ENCODE data around the gene OBSL1. TPM values are rescaled to one million over a fixed set of nuclear protein-coding genes. Genes with fewer than 3 reads are reported as not detected.

The OBSL1 gene
- 100 to 1,000 TPM in 2 of 4 donors, 10 to 100 TPM in 2; 85.0 to 135 (median 98.3) TPM for total RNA-seq

- peak within 1 kb of the TSS; percentile 73 to 92 (median 82) for H3K27ac ChIP-seq
- DNase-seq (ENCODE audit: low spot score in 2 of 2), result peak in 1 of 2 donors; percentile 23
- peaks cover 0 to 18% (median 0%) of the 10 kb centered on the region in 3 donors for H3K36me3 ChIP-seq
- peaks cover 0 to 20% (median 3%) of the 10 kb centered on the region in 4 donors for H3K4me1 ChIP-seq
- no peaks in the 10 kb centered on the region for H3K9me3 ChIP-seq
- TF ChIP-seq CTCF (IDR thresholded peaks at IDR 0.05) (no peak), POLR2A (IDR thresholded peaks at IDR 0.05) (no peak), EP300 (IDR thresholded peaks at IDR 0.05) (no peak)
- H3K4me3 ChIP-seq, result peak within 1 kb of the TSS; percentile 59 to 94 (median 68)
- WGBS, 2 donors, result 17 to 18% methylated on average over 25 to 27 of the region's 42 CpGs
- peaks cover 0 to 11% of the 10 kb centered on the region in 2 donors for H3K27me3 ChIP-seq
Measured at GRCh38 chr2:219571311-219572236, at the start of gene OBSL1. Gene OBSL1, minus strand, starts transcription at chr2:219571539. Its CDS starts 307 bp downstream, at chr2:219571232.

- WGBS, 2 donors, result 74 to 82% methylated on average over 6 of the region's 6 CpGs
Measured at GRCh38 chr2:219620546-219620945, 49.2 kb upstream of the OBSL1 start.

GRCh38 chr2:219619235-219619634, 47.9 kb upstream of the OBSL1 start:
- Histone ChIP-seq H3K27me3 (no peaks in the 10 kb centered on the region), H3K9me3 (no peaks in the 10 kb centered on the region), H3K27ac (no peak overlapping the region), H3K4me3 (no peak overlapping the region), H3K4me1 (no peaks in the 10 kb centered on the region), H3K36me3 (peaks cover 0 to 26% (median 0%) of the 10 kb centered on the region in 3 donors)
- WGBS, 2 donors, result 48% methylated on average over 4 of the region's 4 CpGs
- no peak for TF ChIP-seq CTCF (IDR thresholded peaks at IDR 0.05)
- no peak for TF ChIP-seq POLR2A (IDR thresholded peaks at IDR 0.05)
- TF ChIP-seq EP300 (IDR thresholded peaks at IDR 0.05), result no peak
- no peak for DNase-seq (ENCODE audit: low spot score in 2 of 2)

More at GRCh38 chr2:219620546-219620945, 49.2 kb upstream of the OBSL1 start:
- Histone ChIP-seq H3K9me3 (no peaks in the 10 kb centered on the region), H3K36me3 (peaks cover 0 to 13% (median 0%) of the 10 kb centered on the region in 3 donors), H3K27me3 (no peaks in the 10 kb centered on the region), H3K4me3 (no peak overlapping the region), H3K4me1 (no peaks in the 10 kb centered on the region), H3K27ac (no peak overlapping the region)
- no peak for TF ChIP-seq CTCF (IDR thresholded peaks at IDR 0.05)
- TF ChIP-seq EP300 (IDR thresholded peaks at IDR 0.05), result no peak
- no peak for TF ChIP-seq POLR2A (IDR thresholded peaks at IDR 0.05)
- no peak for DNase-seq (ENCODE audit: low spot score in 2 of 2)

GRCh38 chr2:219618733-219619122, 47.4 kb upstream of the OBSL1 start:
- Histone ChIP-seq H3K27me3 (no peaks in the 10 kb centered on the region), H3K4me3 (no peak overlapping the region), H3K36me3 (peaks cover 0 to 31% (median 0%) of the 10 kb centered on the region in 3 donors), H3K9me3 (no peaks in the 10 kb centered on the region), H3K4me1 (no peaks in the 10 kb centered on the region), H3K27ac (no peak overlapping the region)
- no peak for DNase-seq (ENCODE audit: low spot score in 2 of 2)
- TF ChIP-seq POLR2A (IDR thresholded peaks at IDR 0.05) (no peak), CTCF (IDR thresholded peaks at IDR 0.05) (no peak), EP300 (IDR thresholded peaks at IDR 0.05) (no peak)
- 88 to 91% methylated on average over 3 of the region's 3 CpGs for WGBS, 2 donors

GRCh38 chr2:219616550-219616949, 45.2 kb upstream of the OBSL1 start:
- TF ChIP-seq EP300 (IDR thresholded peaks at IDR 0.05), result no peak
- no peak for TF ChIP-seq POLR2A (IDR thresholded peaks at IDR 0.05)
- no peak for TF ChIP-seq CTCF (IDR thresholded peaks at IDR 0.05)
- Histone ChIP-seq H3K4me1 (no peaks in the 10 kb centered on the region), H3K27me3 (no peaks in the 10 kb centered on the region), H3K9me3 (no peaks in the 10 kb centered on the region), H3K27ac (no peak overlapping the region), H3K4me3 (no peak overlapping the region), H3K36me3 (peaks cover 0 to 50% (median 0%) of the 10 kb centered on the region in 3 donors)
- 68 to 69% methylated on average over 3 of the region's 4 CpGs for WGBS, 2 donors
- no peak for DNase-seq (ENCODE audit: low spot score in 2 of 2)

All from tibial nerve (tissue), 4 donors.